GM19035 (cell line): Measurements from ENCODE around the gene INS.
"Not testable (repeated sequence)": the region's sequence is repeated elsewhere in the genome, so short reads cannot be mapped to it uniquely, and the experiment has no call there.

Experiments used
- ATAC-seq: cut with Tn5 transposase; IDR thresholded peaks from one replicate; pipeline ENCODE4 v1.9.1; 2021; ENCODE audit not compliant: unreplicated experiment

INS gene

DNA sequence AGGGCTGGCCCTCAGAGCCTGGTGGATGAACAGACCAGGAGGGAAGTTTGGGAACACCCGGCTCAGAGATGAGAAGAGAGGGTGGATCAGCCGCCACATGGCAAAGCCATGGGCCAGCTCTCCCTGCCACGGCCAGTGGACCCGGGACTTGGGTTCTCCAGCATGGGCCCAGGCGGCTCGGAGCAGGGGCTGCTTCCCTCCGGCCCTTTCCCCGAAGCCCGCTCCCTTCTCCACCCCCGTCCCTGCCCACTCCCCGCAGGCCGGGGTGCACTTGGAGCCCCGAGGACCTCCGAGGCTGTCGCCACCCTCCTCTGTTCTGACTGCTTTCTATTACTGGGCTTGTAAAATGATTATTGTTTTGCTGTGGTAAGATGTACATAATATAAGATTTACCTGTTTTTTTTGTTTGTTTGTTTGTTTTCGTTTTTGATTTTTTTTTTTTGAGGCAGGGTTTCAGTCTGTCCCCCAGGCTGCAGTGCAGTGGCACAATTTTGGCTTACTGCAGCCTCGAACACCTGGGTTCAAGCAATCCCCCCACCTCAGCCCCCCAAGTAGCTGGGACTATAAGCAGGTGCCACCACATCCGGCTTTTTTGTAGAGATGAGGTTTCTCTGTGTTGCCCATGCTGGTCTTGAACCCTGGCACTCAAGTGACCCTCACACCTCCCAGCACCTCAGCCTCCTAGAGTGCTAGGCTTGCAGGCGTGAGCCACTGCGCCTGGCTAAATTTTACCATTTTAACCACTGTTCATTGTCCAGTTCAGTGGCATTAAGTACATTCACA lies 21.9 kb upstream of the INS start:
- no peak for ATAC-seq

DNA sequence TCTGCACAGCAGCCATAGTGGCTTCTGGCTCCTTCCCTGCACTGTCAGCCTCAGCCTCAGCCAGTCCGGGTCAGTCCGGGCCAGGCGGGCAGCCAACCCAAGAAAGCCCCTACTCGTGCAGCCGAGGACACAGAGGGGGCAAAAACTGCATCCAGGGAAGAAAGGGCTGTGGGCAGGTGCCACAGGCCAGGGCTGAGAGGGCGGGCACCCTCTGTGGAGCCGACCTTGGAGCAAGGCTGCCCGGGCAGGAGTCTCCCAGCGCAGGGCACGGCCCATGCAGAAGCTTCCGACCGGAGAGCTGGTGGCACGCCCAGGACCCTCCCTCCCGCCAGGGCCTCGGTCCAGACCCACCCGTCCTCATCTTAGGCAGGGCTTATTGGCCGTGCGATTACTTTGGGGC lies 21.1 kb upstream of the INS start:
- no peak for ATAC-seq

DNA sequence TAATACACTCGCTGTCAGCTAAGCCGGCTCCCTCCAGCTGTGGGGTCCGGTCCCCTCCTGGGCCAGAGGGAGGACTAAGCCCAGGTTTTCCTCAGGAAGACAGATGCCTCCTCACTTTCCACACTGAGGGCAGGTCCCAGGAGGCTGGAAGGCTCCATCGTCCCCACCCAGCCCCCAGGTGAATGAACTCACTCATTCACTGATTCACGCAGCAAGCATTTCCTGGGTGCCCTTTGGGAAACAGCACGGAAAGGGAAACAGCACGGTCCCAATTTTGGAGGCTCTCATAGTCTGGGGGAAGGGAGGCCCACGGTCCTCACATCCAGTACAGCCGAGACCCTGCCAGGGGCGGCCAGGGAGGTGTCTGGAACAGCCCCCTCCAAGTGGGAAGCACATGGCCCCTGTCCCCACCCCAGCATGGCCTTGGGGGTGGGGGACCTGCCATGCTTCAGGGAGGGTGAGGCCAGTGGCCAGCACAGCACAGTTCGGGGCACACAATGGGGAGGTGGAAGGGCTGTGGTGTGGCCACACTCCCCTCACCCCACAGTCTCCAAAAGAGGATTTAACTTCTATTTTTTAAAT lies 19.9 kb upstream of the INS start:
- ATAC-seq = no peak

DNA sequence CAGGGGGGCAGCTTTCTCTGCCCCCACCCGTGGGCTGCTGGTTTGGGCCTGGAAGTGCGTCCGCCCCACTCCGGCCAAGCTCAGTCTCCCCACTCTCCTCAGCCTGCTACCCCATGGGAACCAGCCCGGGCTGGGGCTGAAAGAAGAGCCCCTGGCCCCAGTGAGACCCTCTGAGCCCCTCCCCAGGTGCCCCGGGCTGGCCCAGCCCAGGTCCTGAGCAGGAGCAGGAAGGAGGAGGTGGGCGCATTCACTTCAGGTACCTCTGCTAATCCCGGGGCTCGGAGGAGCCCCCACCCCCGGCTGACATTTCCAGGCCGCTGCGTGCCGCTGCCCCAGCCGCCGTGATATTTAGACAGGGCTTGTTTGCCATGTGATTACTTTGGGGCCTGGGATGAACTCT lies 19.3 kb upstream of the INS start:
- no peak for ATAC-seq

DNA sequence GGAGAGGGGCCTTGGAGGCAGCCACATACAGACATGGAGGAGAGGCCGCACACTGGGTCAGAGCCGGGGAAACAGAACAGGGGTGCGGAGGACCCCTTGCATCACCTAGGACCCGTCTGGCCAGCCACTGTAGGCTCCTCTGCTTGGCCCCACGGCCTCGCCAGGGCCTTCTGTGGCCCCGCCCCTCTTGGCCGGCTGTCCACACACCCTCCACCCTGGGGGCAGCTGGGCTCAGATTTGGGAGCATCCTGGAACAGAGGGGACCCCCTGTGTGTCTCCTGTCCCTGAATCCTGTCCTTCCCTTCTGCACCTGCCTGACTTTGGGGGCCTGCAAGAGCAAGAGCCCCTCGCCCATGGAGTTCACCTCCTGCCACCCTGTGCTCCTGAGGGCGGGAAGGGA lies 18.5 kb upstream of the INS start:
- ATAC-seq = no peak

DNA sequence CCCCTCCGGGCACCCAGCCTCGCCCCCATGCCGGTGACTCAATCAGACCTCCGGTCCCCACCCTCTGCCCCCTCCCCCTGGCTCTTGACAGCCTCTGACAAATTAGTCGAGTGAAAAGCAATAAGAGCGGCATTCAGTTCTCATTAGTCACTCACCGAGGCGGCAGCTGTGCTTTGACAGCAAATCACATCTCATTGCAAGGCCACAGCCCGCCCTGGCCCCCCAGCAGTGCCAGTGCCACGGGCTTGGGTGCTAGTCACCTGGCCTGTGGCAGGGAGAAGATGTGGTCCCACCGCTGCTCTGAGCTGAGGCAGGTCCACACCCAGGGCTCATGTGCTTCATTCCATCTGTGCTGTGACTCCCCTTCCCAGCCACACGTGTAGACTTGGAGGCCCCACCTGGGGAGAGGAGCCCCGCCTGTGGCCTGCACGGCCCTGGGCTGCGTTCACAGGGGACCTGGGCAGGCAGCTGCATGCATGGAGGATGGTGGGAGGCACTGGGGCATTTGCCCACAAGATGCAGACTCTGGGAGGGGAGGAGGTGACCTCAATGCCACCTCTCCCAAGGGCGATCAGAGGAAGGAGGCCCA lies 18.0 kb upstream of the INS start:
- ATAC-seq = no peak

DNA sequence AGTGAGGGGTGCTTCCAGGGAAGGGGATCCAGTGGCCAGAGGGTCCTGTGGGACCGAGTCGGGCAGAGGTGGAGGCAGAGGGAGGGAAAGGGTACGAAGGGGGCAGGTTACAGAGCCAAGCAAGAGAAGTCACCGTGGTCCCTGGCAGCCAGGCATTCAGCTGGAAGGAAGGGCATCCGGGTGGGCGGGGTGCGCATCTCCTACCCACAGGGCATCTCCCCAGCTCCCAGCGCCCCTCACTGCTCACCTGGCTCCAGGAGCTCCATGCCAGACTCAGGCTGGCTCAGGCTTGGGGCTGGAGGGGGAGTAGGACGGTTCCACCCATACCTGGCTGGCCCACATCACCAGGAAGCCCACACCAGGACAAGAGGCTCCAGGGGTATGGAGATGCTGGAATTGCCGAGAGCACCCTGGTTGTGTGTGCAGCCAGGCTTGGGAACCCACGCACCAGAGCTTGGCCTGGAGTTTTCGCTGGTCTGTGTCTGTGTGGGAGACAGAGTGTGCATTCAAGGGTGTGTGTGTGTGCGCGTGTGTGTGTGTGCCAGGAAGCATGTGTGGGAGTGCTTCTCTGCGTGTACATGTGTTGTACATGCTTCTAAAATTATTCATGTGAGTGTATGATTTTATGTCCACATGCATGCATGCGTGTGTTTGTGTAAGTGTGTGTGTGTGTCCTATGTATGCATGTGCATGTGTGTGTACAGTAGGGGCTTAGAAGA lies 17.2 kb upstream of the INS start:
- ATAC-seq = not testable (repeated sequence)

DNA sequence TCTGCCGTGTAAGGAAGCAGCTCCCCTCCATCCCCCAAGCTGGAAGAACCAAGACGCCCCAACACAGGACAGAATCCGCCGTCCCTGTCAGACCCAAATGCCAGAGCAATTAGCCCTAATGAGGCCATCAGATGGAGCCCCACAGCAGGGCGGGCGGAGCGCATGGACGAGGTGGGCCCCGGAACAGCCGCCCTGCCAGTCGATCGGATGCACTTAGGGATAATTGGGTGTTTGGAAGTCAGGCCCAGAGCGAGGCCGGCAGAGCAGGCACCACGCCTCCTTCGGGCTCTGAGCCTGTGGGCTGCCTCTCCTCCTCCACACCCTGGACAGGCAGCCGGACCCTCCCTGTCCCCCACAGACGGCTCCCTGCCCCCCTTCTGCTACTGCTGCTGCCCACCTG lies 16.1 kb upstream of the INS start:
- ATAC-seq = no peak

DNA sequence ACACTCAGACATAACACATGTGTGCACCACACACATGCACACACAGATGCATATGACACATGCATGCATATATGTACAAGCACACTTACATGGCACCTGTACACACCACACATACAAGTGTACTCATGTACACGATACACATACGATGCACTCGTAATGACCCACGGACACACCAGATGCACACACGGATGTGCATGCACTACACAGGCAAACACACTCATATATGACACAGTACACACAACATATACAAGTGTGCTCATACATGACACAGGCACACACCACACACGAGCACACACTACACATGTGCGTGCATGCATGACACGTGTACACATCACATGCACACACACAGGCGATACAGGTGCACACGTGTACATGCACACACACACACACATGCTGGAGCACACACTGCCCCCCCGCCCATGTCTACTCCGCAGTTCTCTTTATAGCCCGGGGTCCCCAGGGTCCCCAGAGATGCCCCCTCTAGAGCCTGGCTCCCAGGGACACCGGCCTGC lies 15.4 kb upstream of the INS start:
- ATAC-seq = no peak

DNA sequence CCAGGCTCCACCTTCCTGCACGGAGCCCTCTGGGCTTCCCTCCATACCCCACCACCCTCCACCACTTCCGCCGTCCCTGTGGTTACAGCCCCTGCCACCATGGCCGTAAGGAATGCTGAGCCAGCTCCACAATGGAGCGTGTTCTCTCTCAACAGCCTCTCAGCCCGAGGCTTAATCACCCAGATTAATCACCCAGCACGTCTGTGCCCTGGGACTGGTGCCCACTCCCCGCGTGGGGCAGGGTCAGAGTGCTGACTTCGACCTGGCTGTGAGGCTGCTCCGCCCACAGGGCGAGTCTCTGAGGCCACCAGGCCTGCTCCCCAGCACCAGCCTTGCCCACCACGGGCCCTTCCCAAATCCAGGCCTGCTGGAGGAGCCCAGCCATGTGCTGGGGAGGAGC lies 14.7 kb upstream of the INS start:
- no peak for ATAC-seq

DNA sequence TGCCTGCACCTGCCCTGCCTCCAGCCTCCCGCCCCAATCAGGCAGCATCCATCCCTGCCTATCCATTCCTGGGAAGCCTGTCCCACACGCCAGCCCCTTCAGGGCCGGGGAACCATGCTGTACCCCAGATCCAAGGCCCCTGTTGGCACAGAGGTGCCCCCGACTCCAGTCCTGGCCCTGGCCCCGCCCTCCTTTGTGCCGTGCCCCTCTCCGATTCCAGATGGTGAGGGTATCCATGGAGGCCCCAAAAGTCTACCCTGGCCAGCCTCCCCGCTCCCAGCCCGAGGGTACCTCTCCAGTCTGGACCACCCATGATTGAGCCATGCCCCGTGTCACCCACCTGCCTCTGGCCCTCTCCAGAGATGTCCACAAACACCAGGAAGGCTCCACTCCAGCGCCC lies 13.4 kb upstream of the INS start:
- no peak for ATAC-seq

DNA sequence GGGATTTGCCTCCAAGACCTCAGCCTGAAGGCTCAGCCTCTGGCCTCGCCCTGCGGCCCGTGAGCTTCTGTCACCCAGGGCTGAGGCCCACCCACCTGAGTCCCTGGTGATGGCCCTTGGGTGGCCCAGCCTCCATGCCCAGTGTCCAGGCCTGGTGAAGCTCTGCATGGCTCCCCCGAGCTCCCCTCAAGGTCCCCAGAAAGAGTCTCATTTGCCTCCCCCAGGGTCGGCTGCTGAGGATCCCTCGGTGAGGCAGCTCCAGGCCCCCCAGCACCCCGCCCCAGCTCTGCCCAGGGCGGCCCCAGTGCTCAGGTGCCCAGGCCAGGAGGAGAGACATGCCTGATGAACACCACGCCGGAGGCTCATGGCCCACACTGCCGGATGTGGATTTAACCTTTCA lies 12.8 kb upstream of the INS start:
- no peak for ATAC-seq

DNA sequence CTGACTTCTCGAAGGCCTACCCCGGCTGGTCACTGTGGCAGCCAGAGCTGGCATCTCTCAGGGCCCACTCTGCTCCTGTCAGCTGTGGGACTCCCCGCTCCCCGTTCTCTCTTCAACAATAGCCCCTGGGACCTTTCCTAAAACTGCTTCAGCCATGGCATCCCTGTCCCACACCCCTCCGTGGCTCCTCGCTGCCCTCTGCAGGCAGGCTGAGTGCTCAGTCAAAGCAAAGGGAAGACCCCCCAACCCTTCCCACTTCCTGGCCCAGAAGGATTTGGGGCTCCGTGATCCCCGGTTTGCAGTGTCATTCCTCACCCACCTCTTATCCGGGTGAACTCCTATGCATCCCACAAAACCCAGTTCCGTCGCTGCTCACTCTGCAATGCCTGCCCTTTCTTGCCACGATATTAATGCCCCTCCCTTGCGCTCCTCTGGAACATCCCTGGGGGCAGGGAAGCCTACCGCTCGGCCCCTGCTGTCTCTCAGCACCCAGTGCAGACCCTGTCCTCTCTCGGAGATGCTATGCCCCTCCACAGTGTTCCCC lies 12.2 kb upstream of the INS start:
- ATAC-seq = no peak

DNA sequence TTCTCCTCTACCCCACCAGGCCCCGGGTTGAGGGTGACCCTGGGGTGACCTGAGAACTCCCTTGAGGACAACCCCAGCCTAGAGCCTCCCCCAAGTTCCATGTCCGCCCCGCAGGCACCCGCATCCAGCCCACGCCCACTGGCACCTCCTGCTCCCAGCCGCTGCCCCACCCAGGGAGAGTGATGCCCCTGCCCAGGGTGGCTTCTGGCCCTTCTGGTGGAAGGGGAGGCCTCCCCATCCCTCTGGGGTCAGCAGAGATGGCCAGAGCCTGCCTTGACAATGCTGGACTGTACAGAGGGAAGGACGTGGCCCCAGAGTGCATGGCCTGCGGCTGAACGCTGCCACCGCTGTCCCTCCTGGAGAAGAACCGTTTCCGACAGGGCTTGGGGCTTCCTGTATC lies 11.7 kb upstream of the INS start:
- ATAC-seq = no peak

DNA sequence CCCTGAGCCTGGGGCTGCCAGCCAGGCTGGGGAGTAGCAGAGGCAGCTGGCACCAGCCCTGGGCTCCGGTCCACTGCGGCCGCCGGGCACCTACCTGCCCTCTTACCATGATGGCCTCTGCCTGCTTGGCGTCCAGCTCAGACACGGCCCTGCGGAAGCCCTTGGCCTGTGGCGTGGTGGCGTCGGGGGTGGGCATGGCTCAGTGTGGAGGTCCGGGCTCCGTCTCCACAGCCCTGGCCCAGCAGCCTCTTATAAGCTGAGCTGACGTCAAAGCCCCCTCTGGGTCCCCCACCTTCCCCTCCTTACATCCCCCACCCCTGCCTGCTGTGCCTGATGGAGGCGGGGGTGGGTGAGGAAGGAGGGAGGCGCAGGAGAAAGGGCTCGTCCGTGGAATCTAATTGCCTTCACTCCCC lies 10.6 kb upstream of the INS start, which contains the start of gene TH:
Gene TH (minus strand): TSS at position 225 of the 413 bp plus-strand sequence. CDS start 29 bp downstream, at position 196.
- no peak for ATAC-seq

DNA sequence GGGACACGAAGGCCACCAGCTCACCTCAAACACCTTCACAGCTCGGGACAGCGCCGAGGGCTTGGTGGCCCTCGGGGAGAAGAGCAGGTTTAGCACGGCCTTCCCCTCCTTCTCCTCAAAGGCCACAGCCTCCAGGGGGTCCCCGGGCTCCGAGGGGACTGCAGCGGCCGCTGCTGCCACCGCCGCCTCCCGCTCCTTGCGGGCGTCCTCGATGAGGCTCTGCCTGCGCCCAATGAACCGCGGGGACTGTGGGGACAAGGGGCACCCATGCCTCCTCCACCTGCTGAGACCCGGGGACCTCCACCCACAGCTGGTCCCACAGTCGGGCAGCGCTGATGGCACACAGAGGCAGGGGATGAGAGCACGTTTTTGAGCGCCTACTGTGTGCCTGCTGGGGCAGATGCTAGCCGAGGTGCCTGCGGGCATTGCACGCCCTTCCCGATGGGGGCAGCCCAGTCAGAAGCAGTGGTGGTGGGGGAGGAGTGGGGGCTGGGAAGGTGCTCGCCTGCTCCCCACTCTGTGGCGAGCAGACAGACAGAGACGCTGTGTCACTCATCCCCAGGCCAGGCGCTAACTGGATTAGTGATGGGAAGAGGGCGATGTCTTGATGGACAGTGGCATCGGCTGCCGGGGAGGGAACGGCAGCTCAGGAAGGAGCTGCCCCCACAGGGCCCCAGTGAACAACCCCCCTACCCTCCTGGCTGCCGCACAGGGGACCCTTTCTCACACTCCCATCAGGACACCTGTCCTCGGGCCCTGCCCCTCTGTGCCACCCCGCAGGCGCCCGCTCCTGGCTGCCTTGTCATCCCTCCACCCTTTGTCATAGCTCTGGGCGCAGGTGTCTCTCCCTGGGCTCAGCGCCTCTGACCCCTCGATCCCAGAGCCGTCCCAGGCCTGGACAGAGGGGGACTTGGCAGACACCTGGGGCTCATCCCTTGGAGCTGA lies 8.9 kb upstream of the INS start:
- no peak for ATAC-seq

DNA sequence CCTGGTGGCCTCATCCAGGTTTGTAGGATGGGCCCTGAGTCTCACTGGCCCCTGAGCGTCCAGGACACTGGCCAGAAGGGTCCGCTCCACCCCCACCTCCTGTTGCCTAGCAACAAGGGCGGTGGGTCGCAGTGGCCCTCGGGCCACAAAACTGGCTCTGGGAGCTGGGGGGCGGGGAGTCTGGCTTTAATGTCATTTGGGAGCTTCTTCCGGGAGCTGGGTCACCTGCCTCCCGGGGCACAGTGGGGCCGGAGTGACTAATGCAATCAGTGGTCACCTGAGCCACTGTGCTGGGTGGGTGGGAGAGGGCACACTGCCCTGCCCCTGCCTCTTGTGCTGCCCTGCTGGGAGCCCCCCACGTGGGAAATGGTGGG lies 8.0 kb upstream of the INS start:
- ATAC-seq = no peak

DNA sequence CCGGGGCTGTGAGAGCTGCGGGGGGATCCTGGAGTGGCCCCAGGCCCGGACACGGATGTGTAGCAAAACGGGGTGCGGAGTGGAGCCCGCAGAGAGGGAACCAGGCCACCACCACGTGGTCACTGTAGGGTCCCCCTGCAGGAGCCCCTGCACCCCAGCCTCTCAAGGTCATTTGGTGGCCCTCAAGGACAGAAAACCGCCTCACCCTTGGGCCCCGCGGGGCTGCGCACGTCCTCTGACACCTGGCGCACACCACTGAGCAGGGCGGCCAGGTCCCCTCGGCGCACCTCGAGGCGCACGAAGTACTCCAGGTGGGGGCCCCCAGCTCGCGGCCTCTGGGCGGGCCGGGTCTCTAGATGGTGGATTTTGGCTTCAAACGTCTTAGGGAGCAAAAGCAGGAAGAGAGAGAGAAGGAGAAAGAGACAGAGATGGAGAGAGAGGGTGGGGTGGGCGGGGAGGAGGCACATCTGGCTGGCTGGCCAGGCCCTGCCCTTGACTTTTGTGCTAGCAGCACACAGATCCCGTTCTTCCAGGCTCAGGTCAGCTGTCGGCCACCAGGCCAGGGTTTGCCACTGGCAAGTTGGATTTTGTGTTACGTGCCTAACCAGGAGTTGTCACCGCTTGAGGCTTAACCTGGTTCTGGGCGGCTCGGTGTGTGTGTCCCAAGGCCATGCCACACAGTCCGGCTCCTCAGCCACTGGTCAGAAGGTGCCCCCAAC lies 7.4 kb upstream of the INS start:
- ATAC-seq = no peak

DNA sequence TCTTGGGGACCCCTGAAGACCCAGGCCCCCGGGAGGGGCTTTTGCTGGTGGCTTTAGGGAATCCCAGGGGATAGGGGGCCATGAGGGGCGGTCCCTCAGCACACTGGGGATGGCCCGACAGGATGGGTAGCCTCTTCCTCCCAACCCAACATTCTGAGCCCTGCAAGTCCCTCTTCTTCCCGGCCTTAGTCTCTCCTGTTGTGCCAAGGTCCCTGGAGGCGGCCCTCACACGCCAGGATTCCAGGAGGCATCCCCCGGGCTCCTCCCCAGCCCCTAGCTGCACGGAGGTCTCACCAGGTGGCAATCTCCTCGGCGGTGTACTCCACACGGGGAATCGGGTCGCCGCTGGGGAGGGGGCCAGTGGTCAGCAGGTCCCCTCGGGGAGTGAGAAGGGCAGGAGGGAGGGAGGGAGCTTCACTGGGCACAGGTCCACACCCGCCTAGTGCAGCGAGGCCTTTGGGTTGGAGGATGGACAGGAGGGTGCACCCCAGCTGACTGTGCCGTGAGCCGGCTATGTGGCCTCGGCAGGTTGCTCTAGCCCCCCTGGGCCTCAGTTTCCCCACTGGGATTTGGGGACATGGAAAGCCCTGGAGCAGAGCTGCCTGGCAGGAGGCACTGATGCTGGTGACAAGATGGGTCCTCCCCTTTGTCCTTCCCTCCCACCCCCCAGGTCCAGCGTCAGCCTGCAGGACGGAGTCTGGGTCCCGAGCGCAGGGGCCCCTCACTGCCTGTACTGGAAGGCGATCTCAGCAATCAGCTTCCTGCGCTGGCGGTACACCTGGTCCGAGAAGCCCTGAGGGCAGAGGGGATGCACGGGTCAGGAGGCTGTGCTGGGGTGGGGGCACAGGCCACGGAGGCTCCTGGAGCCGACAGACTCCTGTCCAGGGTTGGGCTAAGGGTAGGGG lies 6.4 kb upstream of the INS start:
- ATAC-seq = no peak
